Measurements from ENCODE around the gene DGLUCY.
"Not testable (repeated sequence)": the region's sequence is repeated elsewhere in the genome, so short reads cannot be mapped to it uniquely, and the experiment has no call there.

Gene DGLUCY

DNA sequence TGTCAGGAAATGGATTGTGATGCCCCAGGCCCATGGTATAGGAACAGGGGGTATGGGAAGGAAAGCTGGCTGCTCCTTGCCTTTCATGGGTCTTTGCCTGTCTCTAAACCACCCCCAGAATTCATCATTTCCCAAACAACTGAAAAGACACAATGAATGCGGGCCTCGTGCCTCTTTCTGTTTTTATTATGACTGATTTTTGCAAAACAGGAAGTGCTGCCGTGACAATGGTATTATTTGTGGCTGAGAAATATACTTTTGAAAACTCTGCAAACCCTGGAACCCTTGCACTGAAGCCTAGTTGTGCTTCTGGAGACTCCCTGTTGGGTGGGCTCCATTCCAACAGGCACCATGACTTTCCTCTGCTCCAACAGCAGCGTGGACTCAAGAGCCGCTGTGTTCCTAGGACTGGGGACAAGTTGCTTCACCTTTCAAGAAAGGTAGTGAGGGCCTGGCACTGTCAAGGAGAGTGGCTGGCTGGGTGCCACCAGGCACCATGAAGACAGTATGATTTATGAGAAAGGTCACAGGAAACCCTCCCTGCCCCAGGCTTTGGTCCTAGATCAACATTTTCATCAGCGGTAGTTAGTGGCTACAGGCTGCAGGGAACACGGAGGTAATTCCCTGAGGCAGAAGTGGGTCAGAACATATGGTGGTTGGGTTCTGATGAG lies 4.8 kb upstream of the DGLUCY start:
- DNase-seq (ENCODE audit: low read depth in 2 of 2) = no peak

GRCh38 chr14:91111443-91111842 lies 2.4 kb upstream of the DGLUCY start:
- DNase-seq (ENCODE audit: low read depth in 2 of 2) = no peak

GRCh38 chr14:91112194-91112593 lies 1.7 kb upstream of the DGLUCY start:
- DNase-seq (ENCODE audit: low read depth in 2 of 2) = no peak

- DNase-seq (ENCODE audit: low read depth in 2 of 2) = peak; percentile 53 to 57
Measured at GRCh38 chr14:91114079-91115065, 499 bp downstream of the DGLUCY start.

GRCh38 chr14:91115986-91116770 lies 2.3 kb downstream of the DGLUCY start:
- DNase-seq (ENCODE audit: low read depth in 2 of 2) = no peak

DNA sequence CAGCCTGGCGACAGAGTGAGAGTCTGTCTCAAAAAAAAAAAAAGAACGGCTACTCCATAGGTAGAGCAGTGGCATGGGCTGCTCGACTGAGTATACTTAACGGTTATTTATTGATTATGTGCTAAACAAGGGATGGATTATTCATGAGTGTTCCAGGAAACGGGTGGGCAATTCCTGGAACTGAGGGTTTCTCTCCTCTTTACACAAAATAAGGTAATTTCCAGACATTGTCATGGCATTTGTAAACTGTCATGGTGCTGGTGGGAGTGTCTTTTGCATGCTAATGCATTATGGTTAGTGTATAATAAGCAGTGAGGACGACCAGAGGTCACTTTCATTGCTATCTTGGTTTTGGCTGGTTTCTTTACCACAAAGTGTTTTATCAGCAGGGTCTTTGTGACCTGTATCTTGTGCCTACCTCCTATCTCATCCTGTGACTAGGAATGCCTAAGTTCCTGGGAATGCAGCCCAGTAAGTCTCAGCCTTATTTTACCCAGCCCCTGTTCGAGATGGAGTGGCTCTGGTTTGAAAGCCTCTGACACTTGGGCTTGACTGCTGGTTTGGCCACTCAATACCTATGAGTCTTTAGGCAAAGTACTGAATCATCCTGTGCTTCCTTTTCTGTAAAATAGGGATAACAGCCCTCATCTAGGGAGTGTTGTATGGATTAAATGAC lies 3.2 kb downstream of the DGLUCY start:
- peak in 1 of 2 donors; percentile 38 for DNase-seq (ENCODE audit: low read depth in 2 of 2)

DNA sequence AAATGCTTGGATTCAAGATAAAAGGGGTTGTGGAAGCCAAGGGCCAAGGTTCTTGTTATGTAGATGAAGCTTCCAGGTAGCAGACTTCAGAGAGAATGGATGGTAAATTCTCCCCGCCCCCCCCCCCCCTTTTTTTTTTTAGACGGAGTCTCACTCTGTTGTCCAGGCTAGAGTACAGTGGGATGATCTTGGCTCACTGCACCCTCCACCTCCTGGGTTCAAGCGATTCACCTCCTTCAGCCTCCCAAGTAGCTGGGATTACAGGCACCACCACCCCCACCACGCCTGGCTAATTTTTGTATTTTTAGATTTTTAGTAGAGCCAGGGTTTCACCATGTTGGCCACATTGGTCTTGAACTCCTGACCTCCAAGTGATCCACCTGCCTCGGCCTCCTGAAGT lies 4.1 kb downstream of the DGLUCY start:
- DNase-seq (ENCODE audit: low read depth in 2 of 2) = no peak

DNA sequence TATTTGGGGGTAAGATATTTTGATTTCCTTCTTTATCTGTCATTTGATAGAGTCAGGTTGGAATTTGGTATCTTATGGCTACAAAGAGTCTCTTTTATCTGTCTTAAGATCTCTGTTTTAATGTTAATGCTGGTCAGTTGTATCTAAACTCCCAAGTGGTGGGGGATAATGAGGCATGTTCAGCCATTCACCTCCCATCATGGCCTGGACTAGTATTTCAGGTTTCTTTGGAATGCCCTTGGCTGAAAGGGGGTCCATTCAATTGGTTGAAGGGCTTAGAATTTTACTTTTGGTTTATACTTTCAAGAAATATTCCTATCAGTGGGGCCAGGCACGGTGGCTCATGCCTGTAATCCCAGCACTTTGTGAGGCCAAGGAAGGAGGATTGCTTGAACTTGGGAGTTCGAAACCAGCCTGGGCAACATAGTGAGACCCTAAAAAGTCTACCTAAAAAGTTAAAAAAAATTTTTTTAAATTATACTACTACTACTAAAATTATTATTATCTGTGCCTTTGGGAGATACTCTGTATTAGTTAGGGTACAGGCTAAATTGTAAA lies 4.7 kb downstream of the DGLUCY start:
- no peak for DNase-seq (ENCODE audit: low read depth in 2 of 2)

DNA sequence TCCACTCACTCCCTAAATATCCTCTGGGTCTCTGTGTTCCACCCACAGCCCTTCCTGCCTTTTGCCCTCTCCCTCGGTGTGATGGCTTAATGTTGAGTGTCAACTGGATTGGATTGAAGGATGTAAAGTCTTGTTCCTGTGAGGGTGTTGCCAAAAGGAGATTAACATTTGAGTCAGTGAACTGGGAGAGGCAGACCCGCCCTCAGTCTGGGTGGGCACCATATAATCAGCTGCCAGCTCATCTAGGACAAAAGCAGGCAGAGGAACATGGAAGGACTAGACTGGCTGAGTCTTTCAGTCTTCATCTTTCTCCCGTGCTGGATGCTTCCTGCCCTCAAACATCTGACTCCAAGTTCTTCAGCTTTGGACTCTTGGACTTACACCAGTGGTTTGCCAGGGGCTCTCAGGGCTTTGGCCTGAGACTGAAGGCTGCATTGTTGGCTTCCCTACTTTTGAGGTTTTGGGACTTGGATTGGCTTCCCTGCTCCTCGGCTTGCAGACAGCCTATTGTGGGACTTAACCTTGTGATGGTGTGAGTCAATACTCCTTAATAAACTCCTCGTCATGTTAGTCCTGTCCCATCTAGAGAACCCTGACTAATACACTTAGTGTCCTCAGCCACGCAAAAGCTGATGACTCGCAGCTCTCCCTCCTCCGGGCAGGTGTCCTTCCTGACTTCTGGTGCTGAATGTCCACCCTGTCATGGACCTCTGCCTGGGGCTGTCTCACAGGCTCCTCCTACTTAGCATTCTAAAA lies 5.9 kb downstream of the DGLUCY start:
- no peak for DNase-seq (ENCODE audit: low read depth in 2 of 2)

DNA sequence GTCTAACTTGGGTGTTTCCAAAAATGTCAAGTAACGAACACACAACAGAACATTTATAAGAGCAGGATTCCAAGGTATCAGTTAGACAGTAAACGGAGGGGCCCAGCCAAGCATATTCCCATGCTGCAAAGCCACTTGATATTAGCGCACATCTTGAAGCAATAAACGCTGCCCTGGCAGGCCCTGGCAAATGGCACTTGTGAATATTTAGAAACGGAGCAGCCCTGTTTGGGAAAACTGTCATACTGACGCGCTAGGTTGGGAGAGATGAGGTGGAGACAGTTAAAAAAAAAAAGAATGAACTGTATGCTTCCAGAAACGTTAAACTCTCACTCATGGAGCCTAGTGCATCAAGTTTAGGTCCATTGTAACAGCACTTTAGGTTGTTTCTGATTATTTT lies 9.3 kb downstream of the DGLUCY start:
- DNase-seq (ENCODE audit: low read depth in 2 of 2) = no peak

DNA sequence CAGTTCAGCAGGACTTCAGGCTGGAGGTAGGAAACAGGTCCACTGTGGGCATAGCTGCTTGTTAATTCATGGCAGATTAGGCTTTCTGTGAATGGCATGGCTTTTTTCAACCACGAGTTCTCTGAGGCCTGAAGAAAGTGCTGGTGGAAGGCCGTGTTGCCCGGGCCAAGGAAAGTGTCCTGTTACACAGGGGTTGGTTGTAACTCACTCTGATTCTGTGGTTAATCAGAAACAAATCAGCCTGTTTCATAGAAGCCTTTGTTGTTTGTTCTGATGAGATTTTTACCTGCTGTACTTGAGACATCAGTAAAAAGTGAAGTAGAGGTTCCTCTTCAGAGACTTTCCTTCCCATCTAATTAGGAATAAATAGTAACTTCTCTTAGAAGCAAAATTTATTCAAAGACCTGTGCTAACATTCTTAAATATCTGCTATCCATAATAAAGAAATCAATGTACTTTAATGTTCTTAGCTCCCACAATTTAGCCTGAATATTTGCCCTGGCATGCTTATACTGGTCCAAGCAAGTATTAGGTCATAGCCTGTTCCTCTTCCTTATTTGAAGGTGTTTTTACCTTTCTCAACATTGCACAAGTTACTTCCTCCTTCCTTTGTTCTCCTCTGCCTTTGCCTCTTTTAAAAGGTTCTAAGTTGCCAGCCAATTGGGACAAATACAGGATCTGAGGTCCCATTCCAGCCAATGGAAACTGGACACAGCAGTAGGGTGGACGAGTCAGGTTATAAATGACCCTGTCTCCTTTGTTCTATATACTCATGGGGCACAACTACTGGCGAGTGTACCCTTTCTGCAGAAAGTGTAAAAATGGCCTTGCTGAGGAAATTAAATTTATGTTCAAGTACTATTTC lies 10.8 kb downstream of the DGLUCY start:
- not testable (repeated sequence) for DNase-seq (ENCODE audit: low read depth in 2 of 2)

DNA sequence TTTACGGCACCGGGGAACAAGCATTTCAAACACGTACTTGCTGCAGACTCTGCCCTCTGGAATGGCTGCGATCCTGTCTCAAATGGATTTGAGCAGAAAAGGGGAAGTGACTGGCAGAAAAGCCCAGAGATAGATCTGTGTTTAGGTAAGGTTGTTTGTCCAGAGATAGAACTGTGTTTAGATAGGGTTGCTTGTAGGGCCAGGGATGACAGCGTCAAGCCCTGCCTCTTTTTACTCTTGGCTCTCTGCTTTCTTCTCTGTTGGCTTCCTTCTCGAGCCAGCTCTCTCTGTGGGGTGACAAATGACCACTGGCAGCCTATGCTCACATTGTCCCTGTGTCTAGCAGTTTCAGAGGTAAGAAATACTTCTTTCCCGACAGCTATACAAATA lies 11.4 kb downstream of the DGLUCY start:
- DNase-seq (ENCODE audit: low read depth in 2 of 2) = no peak

DNA sequence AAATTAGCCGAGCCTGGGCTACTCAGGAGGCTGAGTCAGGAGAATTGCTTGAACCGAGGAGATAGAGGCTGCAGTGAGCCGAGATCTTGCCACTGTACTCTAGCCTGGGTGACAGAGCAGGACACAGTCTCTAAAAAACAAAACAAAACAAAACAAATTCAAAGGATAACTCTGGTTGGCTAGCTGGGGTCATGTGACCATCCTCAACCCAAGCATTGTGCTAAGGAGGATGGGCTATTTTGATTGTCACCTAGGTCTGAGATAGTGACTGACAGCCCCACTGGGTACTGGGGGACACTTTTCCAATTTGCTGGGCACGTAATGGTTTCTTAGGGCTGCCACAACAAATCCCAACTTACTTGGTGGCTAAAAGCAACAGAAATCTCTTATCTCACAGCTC lies 11.9 kb downstream of the DGLUCY start:
- DNase-seq (ENCODE audit: low read depth in 2 of 2) = no peak

- no peak for DNase-seq (ENCODE audit: low read depth in 2 of 2)
Measured at GRCh38 chr14:91126761-91127160, 12.9 kb downstream of the DGLUCY start.

DNA sequence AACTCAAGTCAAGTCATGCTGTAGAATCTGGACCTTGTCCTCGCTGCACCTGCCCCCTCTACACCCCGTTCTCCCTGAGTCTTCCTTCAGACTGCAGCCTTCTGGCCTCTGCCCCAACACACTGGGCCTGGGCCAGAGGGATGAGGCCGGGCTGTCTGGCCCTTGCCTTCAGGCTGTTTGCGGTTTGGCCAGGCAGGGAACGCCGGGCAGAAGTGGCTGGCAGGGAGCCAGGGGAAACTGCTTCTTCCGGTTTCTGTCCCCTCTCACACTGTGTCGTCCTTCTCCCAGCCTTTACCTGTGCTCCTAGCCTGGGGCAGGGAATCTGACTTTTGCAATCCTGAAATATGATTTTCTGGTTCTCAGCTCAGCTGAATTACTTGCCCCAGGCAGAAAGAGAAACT lies 13.5 kb downstream of the DGLUCY start:
- DNase-seq (ENCODE audit: low read depth in 2 of 2) = no peak

DNA sequence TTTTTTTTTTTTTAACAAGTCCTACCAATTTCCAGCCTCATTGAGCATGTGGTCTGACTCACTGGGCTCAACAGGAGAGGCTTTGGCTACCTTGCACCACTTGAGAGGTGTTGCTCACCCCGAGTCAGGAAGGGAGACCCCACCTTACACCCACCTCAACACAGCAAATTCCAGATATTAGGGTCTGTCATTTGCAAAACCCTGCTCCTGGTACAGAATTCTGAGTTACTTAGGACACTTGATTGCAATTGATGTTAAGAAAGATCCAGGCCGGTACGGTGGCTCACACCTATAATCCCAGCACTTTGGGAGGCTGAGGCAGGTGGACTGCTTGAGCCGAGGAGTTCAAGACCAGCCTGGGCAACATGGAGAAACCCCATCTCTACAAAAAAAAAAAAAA lies 14.1 kb downstream of the DGLUCY start:
- DNase-seq (ENCODE audit: low read depth in 2 of 2) = no peak

- no peak for DNase-seq (ENCODE audit: low read depth in 2 of 2)
Measured at GRCh38 chr14:91128699-91129098, 14.8 kb downstream of the DGLUCY start.

- DNase-seq (ENCODE audit: low read depth in 2 of 2) = no peak
Measured at GRCh38 chr14:91129261-91129660, 15.4 kb downstream of the DGLUCY start.

GRCh38 chr14:91135039-91135438 lies 21.2 kb downstream of the DGLUCY start:
- DNase-seq (ENCODE audit: low read depth in 2 of 2) = no peak
